HG03520 (cell line): ENCODE results near the gene CACHD1.
"Not testable (repeated sequence)": the region's sequence is repeated elsewhere in the genome, so short reads cannot be mapped to it uniquely, and the experiment has no call there.

ENCODE experiments used
- ATAC-seq: cut with Tn5 transposase; IDR thresholded peaks from one replicate; pipeline ENCODE4 v1.9.1; 2021; ENCODE audit warnings: mild to moderate bottlenecking, moderate library complexity; ENCODE audit not compliant: unreplicated experiment

The CACHD1 gene

DNA sequence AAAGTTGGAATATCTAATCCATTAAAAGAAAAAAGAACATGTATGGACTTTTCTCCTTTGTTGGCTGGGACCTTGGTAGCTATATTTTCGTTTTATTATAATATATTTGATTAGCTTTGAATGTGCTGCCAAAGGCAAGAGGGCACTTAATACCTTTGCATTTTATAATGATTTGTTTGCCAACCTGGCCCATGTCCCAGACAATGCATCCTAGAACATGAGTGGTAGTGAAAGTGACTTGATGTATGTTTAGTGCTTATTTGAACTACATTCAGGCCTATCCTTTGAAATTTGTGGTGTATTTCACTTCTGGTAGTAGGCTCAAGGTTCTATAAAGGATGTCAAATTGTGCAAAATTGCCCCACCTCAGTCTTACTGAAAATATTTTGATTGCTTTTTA is 25.9 kb downstream of the CACHD1 start:
- ATAC-seq, result no peak

- no peak for ATAC-seq
These were observed 26.7 kb downstream of the CACHD1 start for GRCh38 chr1:64496606-64497005.

DNA sequence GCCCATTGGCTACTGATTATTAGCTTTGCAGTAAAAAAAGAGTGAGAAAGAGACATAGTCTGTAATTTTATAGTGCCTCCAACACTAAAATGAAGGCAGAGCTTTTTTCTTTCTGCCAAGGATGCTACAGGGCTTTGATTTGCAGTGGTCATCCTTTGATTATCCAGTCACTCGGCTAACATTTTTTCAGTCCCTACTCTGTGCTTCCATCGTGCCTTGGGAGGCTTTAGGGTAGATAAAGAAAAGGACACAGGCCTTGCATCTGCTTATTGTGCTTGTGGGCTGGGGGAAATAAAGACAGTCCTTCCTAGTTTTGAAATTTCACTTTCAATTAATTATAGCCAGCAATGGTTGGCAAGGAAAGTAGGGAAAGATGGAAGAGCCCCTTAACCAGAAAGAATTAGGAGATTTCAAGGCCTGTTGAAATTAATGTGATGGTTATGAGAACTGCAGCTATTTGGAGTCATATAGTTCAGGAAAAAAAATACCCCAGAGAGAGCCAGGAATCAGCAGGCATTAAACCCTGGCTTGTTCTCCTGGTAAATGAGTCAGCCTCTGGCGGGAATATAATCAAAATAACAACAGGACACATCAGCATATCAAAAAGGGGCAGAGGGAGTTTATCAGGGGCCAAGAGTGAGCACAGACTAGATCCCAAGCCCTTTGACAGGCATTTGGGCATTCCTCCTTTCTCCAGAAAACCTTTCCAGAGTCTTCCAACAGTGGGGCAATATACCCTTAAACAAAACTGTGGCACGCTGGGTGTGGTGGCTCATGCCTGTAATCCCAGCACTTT is 27.4 kb downstream of the CACHD1 start:
- ATAC-seq, result no peak

DNA sequence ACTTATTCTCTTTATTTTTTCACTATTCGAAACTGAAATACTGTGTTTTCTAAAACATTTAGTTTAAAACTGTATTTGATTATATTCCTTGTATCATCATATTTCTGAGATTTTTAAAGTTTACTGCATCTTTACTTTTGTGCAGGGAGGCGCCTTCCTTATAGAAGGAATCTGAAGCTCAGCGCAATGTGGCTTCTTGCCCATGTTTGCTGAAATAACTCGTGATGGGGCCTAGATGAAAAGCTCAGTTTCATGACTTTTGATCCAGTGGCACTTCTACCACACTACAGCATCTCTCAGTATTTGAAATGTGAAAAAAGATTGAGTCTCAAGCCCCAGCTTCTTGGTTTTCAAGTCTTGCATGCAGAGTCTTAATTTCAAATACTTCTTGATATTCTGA is 28.4 kb downstream of the CACHD1 start:
- no peak for ATAC-seq

GRCh38 chr1:64499011-64499410 is 29.1 kb downstream of the CACHD1 start:
- no peak for ATAC-seq

- ATAC-seq, result no peak
These were observed 30.0 kb downstream of the CACHD1 start for GRCh38 chr1:64499966-64500365.

DNA sequence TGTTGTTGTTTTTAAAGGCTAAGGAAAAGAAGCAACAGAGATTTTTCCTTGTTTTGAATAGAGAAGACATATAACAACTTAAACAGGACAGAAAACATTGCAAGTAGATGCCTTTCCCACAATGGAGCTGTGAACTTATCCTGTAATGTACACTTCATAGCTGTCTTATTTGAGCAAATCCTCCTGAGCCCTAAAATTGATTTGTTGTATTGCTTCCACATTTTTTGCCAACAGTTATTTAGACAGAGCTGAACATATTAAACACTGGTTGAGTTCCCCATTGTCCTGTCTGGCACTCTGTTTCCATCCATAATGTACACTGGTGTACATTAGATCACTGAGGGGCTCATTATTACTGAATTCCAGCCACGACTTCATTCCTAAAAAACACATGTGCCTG is 32.2 kb downstream of the CACHD1 start:
- ATAC-seq, result no peak

DNA sequence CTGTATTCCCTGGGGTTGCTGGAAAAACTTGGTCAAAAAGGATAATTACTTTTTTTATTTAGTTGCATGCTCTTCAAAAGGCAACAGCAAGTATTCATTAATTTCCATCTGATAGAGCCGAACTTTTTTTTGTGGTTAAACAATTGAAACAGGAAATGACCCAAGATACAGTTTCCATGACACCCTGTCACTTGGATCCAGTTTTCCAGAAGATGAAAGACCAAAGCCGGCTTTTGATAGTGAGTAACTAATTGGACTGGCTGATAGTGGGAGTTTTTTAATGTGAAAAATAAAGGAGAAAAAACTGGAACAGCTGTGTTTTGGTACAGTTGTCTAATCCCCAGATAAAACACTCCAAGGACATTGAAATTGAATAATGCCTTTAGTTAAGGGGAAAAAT is 33.0 kb downstream of the CACHD1 start:
- ATAC-seq, result no peak

DNA sequence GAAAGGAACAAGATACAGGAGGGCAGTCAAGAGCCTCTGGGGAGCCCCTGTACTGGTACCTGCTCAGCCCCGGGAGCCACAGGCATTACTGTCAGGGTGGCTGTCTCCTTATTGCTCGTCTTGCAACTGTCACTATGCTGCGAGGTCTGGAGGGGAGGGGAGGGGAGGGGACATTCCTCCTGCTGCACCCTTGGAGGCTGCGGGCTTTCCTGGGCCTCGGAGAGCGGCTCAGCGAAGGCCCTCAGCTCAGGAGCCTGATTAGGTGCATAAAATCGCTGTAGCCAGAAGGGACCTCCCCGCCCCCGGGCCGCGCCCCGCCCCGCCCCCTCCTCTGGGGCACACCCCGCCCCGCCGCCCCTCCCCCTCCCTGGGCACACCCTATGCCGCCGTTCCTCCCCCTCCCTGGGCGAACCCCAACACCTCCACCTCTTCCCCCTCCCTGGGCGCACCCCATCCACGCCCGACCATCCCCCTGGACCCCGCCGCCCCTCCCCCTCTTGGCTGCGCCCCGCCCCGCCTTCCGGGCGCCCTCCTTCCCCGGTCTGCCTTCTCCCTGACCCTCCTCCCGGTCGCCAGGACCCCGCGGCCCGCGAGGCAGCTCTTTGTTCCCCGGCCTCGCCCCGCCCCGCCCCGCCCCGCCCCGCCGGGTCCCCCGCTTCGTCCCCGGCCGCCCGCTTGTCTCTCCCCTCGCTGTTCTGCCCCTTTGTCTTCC is 35.5 kb downstream of the CACHD1 start:
- no peak for ATAC-seq

DNA sequence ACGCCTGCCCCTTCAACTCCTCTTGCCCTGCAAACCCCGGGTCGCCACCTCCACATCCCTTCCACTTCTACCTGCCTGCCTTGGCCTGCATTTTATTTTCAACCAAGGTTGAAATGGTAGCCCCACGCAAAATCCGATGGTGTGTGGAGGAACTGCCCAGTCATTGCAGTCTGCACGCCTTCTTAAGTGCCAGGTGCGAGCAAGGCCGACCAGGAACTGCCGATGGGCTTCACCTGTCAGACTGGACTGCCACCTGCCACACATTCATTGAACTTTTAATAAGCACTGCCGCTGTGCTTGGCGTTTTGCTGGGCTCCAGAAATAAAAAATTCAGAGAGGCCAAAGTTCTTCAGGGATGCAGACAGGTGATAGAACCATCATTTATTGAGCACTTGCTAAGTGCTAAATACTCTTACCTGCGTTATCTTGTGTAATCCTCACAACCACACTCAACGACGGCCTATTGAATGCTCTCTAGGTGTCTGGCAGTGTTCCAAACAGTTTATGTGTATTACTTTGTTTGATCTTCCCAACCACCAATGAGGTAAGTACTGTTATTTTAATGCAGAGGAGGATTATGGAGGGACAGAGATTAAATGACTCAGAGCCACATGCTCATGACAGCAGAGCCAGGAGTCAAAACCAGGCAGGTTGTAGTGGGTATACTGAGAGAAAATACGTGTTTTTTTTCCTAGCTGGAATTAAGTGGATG is 36.2 kb downstream of the CACHD1 start:
- no peak for ATAC-seq

- no peak for ATAC-seq
These were observed 38.7 kb downstream of the CACHD1 start for GRCh38 chr1:64508629-64509028.

GRCh38 chr1:64511044-64511443 is 41.1 kb downstream of the CACHD1 start:
- ATAC-seq, result no peak

DNA sequence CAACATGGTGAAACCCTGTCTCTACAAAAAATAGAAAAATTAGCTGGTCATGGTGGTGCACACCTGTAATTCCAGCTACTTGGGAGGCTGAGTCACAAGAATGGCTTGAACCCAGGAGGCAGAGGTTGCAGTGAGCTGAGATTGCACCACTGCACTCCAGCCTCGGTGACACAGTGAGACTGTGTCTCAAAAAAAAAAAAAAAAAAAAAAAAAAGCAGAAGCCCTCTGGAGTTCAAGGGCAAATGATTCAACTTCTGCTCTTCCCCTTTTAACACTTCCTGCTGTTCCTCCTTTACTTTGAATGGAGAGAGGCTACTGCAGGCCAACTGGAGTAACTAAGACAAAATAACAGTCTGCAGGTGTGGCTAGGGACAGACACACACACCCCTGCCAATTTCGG is 42.3 kb downstream of the CACHD1 start:
- ATAC-seq, result not testable (repeated sequence)

DNA sequence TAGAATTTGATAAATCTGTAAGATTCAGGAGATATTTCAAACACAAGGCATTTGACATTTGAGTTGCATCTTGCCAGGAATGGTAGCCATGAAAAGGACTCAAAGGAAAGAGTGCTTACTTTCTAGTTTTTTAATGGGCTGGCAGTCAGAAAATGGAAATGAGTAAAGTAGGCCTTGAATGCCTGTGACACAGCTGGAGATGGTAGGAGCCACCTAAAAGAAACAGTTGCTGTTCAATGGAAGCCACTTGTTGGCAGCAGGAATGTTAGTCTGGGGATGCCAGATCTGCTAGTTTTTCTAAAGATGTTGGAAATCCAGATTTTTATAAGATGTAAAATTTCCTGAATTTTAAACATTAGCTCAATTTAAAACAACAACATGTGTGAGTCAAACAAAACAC is 43.6 kb downstream of the CACHD1 start:
- no peak for ATAC-seq

- ATAC-seq, result no peak
These were observed 44.4 kb downstream of the CACHD1 start for GRCh38 chr1:64514197-64514765.

DNA sequence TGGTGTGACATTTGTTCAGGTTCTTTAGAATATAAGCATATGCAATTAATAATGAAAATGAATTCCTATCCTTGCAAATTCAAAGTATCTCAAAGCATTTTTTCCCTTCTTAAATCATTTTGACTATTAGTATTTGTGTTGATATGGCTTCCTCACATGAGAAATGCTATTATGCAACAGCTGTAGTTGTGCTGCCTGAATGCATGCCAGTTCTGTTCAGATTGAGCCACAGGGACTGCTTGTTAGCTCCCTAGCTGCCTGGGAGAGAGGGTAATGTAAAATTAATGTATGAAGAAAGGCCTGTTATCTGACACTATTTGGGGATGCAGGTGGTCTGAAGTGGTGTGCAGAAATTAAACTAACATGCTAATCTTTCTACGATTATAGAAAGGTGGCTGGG is 45.5 kb downstream of the CACHD1 start:
- no peak for ATAC-seq

DNA sequence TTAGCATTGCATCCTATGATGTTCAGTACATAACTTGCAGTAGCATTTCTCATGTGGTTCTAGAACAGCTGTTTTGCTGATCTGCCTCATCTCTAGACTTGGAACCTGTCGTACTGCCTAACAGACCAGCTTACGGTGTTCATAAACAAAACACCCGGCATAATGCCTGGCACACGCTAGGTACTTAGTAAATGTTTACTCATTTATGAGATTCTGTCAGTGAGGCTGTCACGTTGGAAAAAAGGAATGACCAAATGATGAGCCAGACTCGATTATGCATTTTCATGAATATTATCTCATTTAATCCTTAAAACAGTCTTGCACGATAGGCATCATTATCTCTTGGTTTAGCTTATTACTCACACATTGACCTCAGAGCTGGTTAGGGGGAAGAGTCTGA is 46.4 kb downstream of the CACHD1 start:
- no peak for ATAC-seq

GRCh38 chr1:64516803-64517568 is 47.1 kb downstream of the CACHD1 start:
- ATAC-seq, result no peak

DNA sequence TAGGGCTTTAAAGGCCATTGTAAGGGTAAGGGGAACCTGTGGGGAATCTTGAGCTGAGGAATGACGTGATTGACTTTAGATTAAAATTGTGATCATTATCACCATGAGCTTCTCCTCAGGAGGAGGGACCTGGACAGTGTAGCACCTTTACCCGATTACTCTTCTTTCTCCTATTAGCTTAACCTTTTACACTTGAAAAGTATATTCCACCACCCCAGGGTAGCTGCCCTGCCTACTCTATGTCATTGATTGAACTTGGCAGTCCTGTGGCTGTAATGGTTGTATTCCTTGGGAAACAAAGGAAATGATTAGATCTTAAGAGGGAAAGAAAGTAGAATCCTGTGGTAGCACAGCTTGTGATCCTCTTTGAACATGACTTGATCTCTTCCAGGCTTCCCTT is 47.7 kb downstream of the CACHD1 start:
- ATAC-seq, result no peak

DNA sequence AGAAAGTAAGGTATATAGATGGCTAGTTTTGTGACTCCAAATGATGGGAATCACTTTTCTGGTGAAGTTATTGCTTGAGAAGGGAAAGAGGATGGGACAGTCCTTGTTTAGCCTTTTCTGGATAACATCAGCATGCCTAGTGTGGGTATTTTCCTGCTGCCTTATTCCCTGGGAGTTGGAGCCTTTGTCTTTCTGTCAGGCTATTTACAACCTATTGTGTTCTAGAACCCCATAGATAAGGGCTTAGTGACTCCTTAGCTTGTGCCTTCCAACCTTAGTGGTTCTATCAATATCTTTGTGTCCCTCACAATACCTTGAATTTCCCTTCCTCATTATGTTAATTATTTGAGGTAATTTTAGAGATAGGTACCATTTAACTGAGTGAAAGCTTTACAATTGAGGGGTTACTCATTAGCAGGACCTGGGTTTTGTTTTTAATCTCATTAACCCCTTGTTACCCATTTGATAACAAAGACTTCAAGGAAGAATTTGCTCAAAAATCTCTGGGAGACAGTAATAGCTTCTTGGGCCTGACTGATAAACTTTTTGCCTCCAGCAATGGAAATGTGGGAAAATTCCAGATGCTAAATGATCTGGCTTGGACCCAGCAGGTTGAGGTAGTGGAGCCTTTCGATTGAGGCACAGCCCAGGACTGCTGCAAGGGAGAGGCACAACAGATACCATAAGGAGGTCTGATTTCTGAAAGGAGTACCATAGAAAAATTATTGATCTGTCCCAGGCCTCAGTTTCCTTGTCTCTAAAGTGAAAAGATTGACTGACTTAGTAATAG is 49.0 kb downstream of the CACHD1 start:
- ATAC-seq, result no peak
